ENCODE data around the gene SYT13. TPM values are rescaled to one million over a fixed set of nuclear protein-coding genes. Genes with fewer than 3 reads are reported as not detected.

Gene SYT13
- total and polyA plus RNA-seq, 2 of the 4 experiments (the other 2 are of a cell fraction) = not detected

DNA sequence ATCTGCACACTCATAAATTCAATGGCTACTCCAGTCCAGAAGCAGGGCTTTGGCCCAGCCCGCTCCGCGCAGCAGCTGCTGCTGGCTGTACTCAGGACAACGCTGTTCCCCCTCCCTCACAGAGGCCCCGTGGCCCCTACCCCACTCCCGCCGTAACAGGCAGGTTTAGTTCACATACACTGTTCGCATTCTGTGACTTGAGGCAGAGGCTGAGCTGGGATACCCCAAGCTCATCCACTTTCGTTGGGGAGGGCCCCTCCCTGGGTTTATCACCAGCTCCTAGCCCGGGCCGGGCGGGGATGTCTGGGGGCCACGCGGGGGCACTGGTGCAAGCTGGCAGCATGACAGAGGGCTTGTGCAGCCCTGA, 52.4 kb downstream of the SYT13 start:
- no peak overlapping the region for H3K4ac ChIP-seq (ENCODE audit: low read depth, low read length)
- H3K4me2 ChIP-seq (ENCODE audit: low read depth, low read length) = no peak overlapping the region
- no peak overlapping the region for H2BK20ac ChIP-seq (ENCODE audit: low read depth, low read length)
- H3K27me3 ChIP-seq (ENCODE audit: control insufficient read depth, insufficient read depth, low read length) = peaks cover 13% of the 10 kb centered on the region; the same call in 1 of the 2 replicates
- no peak overlapping the region for H2BK15ac ChIP-seq (ENCODE audit: low read depth, low read length)
- no peaks in the 10 kb centered on the region for H3K9me3 ChIP-seq (ENCODE audit: control insufficient read depth, insufficient read depth, low read length)
- H3K79me1 ChIP-seq (ENCODE audit: low read depth in 1 of 2, low read length in 2 of 2) = no peaks in the 10 kb centered on the region
- ChIA-PET CTCF (interaction anchor here (1.2 kb wide), 1 partner anchor 17 kb away, joined by 3 read pairs; no protein-coding TSS in a partner anchor), POLR2A (ENCODE audit: unreplicated experiment) (no interaction called here)
- H2AFZ ChIP-seq (replicated peaks; ENCODE audit: low read length, poor library complexity) = no peak overlapping the region
- no peaks in the 10 kb centered on the region for H4K20me1 ChIP-seq (ENCODE audit: insufficient read depth, low read length)
- H3K56ac ChIP-seq (ENCODE audit: extremely low read depth, insufficient read depth, low read length) = no peak overlapping the region
- no peak overlapping the region for H3K18ac ChIP-seq (ENCODE audit: low read depth, low read length)
- no peak overlapping the region for H2BK5ac ChIP-seq (ENCODE audit: low read depth, low read length, poor library complexity, severe bottlenecking)
- dilution Hi-C loops (cut with HindIII; ENCODE audit: low sequenced_read_pairs, unreplicated experiment) = no loop called here
- no peak overlapping the region for H2AK9ac ChIP-seq (replicated peaks; ENCODE audit: low read depth, low read length, poor library complexity)
- H3K14ac ChIP-seq (replicated peaks; ENCODE audit: low read depth, low read length) = no peak overlapping the region
- no peaks in the 10 kb centered on the region for H3K9me1 ChIP-seq (ENCODE audit: insufficient read depth, low read length)
- DNase-seq (no peak), ATAC-seq (ENCODE audit: low read depth) (no peak)
- no TSS peak for BruUV-seq (replicated peaks)
- H4K8ac ChIP-seq (ENCODE audit: low read depth in 2 of 2, low read length in 2 of 2) = no peak overlapping the region
- no peak overlapping the region for H3K4me3 ChIP-seq (ENCODE audit: insufficient read depth, low read depth, low read length)
- no peak overlapping the region for H3K27ac ChIP-seq (ENCODE audit: insufficient read depth, low read length)
- H3K9ac ChIP-seq (ENCODE audit: low read depth, low read length) = no peak overlapping the region
- H2AK5ac ChIP-seq (ENCODE audit: low read depth, low read length) = no peak overlapping the region
- no peaks in the 10 kb centered on the region for H3K4me1 ChIP-seq (ENCODE audit: control insufficient read depth, insufficient read depth, low read length)
- 57% methylated on average over 3 of the region's 14 CpGs; no CpG with 5 or more reads in 1 of the 2 experiments for WGBS, 2 experiments (ENCODE audit: extremely low coverage in 2 of 2, insufficient read length in 1 of 2)
- H2BK120ac ChIP-seq (ENCODE audit: low read depth, low read length) = no peak overlapping the region
- H4K91ac ChIP-seq (ENCODE audit: insufficient read depth, low read depth, low read length) = no peak overlapping the region
- no peak for TF ChIP-seq MXI1 (IDR thresholded peaks at IDR 0.05; ENCODE audit: borderline replicate concordance, low read depth, low read length)
- TF ChIP-seq SMC3 (IDR thresholded peaks at IDR 0.05; ENCODE audit: low read depth, low read length) = no peak
- TF ChIP-seq, protein P1, sequence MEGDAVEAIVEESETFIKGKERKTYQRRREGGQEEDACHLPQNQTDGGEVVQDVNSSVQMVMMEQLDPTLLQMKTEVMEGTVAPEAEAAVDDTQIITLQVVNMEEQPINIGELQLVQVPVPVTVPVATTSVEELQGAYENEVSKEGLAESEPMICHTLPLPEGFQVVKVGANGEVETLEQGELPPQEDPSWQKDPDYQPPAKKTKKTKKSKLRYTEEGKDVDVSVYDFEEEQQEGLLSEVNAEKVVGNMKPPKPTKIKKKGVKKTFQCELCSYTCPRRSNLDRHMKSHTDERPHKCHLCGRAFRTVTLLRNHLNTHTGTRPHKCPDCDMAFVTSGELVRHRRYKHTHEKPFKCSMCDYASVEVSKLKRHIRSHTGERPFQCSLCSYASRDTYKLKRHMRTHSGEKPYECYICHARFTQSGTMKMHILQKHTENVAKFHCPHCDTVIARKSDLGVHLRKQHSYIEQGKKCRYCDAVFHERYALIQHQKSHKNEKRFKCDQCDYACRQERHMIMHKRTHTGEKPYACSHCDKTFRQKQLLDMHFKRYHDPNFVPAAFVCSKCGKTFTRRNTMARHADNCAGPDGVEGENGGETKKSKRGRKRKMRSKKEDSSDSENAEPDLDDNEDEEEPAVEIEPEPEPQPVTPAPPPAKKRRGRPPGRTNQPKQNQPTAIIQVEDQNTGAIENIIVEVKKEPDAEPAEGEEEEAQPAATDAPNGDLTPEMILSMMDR (conservative IDR thresholded peaks at IDR 0.05; ENCODE audit: low read depth, low read length) = no peak
- no peak for TF ChIP-seq RCOR1 (IDR thresholded peaks at IDR 0.05; ENCODE audit: insufficient replicate concordance, low read length)
- TF ChIP-seq CEBPB (IDR thresholded peaks at IDR 0.05; ENCODE audit: low read depth, low read length) = no peak
- TF ChIP-seq POLR2A (IDR thresholded peaks at IDR 0.05; ENCODE audit: low read depth, low read length) = no peak
- TF ChIP-seq RAD21 (IDR thresholded peaks at IDR 0.05; ENCODE audit: low read length) = no peak
- TF ChIP-seq FOS (IDR thresholded peaks at IDR 0.05; ENCODE audit: low read depth, low read length) = no peak
- TF ChIP-seq ELK1 (IDR thresholded peaks at IDR 0.05; ENCODE audit: borderline replicate concordance, low read depth, low read length) = no peak
- TF ChIP-seq BHLHE40 (IDR thresholded peaks at IDR 0.05; ENCODE audit: low read depth, low read length) = no peak
- TF ChIP-seq RFX5 (IDR thresholded peaks at IDR 0.05; ENCODE audit: low read depth, low read length) = no peak
- no peak for TF ChIP-seq NFE2L2 (IDR thresholded peaks at IDR 0.05; ENCODE audit: low read depth, low read length)
- TF ChIP-seq CHD1 (IDR thresholded peaks at IDR 0.05; ENCODE audit: low read depth, low read length) = no peak
- TF ChIP-seq MAZ (IDR thresholded peaks at IDR 0.05; ENCODE audit: borderline replicate concordance, low read depth, low read length) = no peak
- TF ChIP-seq, protein P2, sequence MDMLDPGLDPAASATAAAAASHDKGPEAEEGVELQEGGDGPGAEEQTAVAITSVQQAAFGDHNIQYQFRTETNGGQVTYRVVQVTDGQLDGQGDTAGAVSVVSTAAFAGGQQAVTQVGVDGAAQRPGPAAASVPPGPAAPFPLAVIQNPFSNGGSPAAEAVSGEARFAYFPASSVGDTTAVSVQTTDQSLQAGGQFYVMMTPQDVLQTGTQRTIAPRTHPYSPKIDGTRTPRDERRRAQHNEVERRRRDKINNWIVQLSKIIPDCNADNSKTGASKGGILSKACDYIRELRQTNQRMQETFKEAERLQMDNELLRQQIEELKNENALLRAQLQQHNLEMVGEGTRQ (IDR thresholded peaks at IDR 0.05; ENCODE audit: low read depth, low read length) = no peak
- TF ChIP-seq MAFK (IDR thresholded peaks at IDR 0.05; ENCODE audit: low read depth, low read length) = no peak
- no peaks in the 10 kb centered on the region for H3K36me3 ChIP-seq (ENCODE audit: control insufficient read depth, insufficient read depth, low read length)
- no peak overlapping the region for H4K5ac ChIP-seq (ENCODE audit: low read depth, low read length)
- intact Hi-C loops (cut with micrococcal nuclease) = no loop called here
- in situ Hi-C loops (cut with MboI; ENCODE audit: low sequenced_read_pairs) = no loop called here
- no peak overlapping the region for H3K23ac ChIP-seq (ENCODE audit: low read depth, low read length)
